Right lobe of liver (tissue), 6 donors: ENCODE data around the gene TBC1D5. TPM values are rescaled to one million over a fixed set of nuclear protein-coding genes. Genes with fewer than 3 reads are reported as not detected.

Experiments
- ATAC-seq, 4 donors: fragments of 200-7000 bp; cut with Tn5 transposase; one replicate each; pipeline ENCODE4 v1.9.1; 2020; ENCODE audit warnings: mild to moderate bottlenecking in 4 of 4, moderate library complexity in 4 of 4
- DNase-seq, 3 donors: peaks; one replicate each; pipeline ENCODE4 v3.0.0-alpha.2; 2020
- H3K27ac ChIP-seq, 3 donors: fragments of 200-600 bp; one replicate each; pipeline ENCODE4 v1.8.0; 2022
- H3K27me3 ChIP-seq, 2 donors: fragments of 200-600 bp; one replicate each; pipeline ENCODE4 v1.8.0; 2022
- H3K36me3 ChIP-seq, 4 donors: fragments of 200-600 bp; sonication (generic) in 1 of 4; one replicate each; pipeline versions ENCODE4 v1.5.1 to v1.8.0; 2017 to 2022; ENCODE audit warnings: control low read depth in 1 of 4
- H3K4me1 ChIP-seq, 4 donors: fragments of 200-600 bp; sonication (generic) in 1 of 4; one replicate each; pipeline versions ENCODE4 v1.5.1 to v1.8.0; 2017 to 2022; ENCODE audit warnings: control low read depth in 1 of 4
- H3K4me3 ChIP-seq, 3 donors: fragments of 200-600 bp; one replicate each; pipeline ENCODE4 v1.8.0; 2022
- H3K9me3 ChIP-seq, 4 donors: fragments of 200-600 bp; sonication (generic) in 1 of 4; one replicate each; pipeline versions ENCODE4 v1.5.1 to v1.8.0; 2017 to 2022; ENCODE audit warnings: control low read depth in 1 of 4
- POLR2A ChIP-seq: fragments of 450-650 bp; IDR thresholded peaks from one replicate; pipeline ENCODE4 v1.6.1; 2017; ENCODE audit warnings: antibody characterized with exemption, mild to moderate bottlenecking
- WGBS: methylation state at CpG from one replicate; pipeline ENCODE4 v1.1.6; 2018; ENCODE audit warnings: low coverage, low lambda C conversion rate; ENCODE audit not compliant: insufficient coverage; ENCODE audit errors: missing lambda C conversion rate; 5-methylcytosine and 5-hydroxymethylcytosine counted together
- intact Hi-C, 2 donors: fragments of 100-400 bp; cut with DNase I; formaldehyde crosslinking; loops; one replicate each; pipeline versions ENCODE4 v1.11.2 to v1.14.1; 2022
- total RNA-seq, 6 experiments: library from RNA; depleted of rRNA in 2 of 6; stranded (reverse); fragments of >200 nt in 2 of 6; fragmentation: NEBNext Ultra II Directional in 3 of 6; extraction: Animal tissue kit (Norgen Biotek cat#: 25700) in 3 of 6; gene quantifications; one replicate each; pipeline versions ENCODE4 v1.1.0 to v1.2.4, GENCODE V29; 2016 to 2023
- TF ChIP-seq, protein P1 (sequence below), 4 donors: fragments of 200-600 bp in 3 of 4; fragments of 450-650 bp in 1 of 4; IDR thresholded peaks; one replicate each; pipeline versions ENCODE4 v1.5.1 to v1.8.0; 2016 to 2022; ENCODE audit warnings: antibody characterized with exemption in 4 of 4, mild to moderate bottlenecking in 2 of 4
- donor health status: DM: no; HTN: yes; CAD: no.
- donor health status: DM: no; HTN: no; CAD: no.
- donor health status: DM: no; HTN: no; CAD: no.
- donor health status: DM: no; HTN: yes; CAD: no.
- donor health status: DM: no; HTN: yes; CAD: no.

Gene TBC1D5
- total RNA-seq, 6 experiments from 2014 or later = 21.5 to 33.4 (median 27.7) TPM

DNA sequence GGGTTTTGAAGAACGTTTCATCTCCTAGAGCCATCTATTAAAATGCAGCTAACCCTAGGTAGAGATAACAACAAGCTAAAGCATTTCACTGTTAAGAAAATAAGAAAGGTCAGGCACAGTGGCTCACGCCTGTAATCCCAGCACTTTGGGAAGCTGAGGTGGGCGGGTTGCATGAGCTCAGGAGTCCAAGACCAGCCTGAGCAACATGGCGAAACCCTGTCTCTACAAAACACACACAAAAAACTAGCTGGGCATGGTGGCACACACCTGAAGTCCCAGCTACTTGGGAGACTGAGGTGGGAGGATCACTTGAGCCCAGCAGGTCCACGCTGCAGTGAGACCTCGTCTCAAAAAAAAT is 5.4 kb upstream of the TBC1D5 start:
- 74% methylated on average over 6 of the region's 6 CpGs for WGBS
- no peaks in the 10 kb centered on the region for H3K9me3 ChIP-seq
- H3K27ac ChIP-seq = no peak overlapping the region
- DNase-seq (no peak), ATAC-seq (no peak)
- no peak overlapping the region for H3K4me3 ChIP-seq
- H3K27me3 ChIP-seq = no peaks in the 10 kb centered on the region
- H3K36me3 ChIP-seq = no peaks in the 10 kb centered on the region
- H3K4me1 ChIP-seq = peaks cover 0 to 26% (median 10%) of the 10 kb centered on the region in 4 donors
- intact Hi-C loops = no loop called here
- TF ChIP-seq POLR2A = no peak
- TF ChIP-seq, protein P1, sequence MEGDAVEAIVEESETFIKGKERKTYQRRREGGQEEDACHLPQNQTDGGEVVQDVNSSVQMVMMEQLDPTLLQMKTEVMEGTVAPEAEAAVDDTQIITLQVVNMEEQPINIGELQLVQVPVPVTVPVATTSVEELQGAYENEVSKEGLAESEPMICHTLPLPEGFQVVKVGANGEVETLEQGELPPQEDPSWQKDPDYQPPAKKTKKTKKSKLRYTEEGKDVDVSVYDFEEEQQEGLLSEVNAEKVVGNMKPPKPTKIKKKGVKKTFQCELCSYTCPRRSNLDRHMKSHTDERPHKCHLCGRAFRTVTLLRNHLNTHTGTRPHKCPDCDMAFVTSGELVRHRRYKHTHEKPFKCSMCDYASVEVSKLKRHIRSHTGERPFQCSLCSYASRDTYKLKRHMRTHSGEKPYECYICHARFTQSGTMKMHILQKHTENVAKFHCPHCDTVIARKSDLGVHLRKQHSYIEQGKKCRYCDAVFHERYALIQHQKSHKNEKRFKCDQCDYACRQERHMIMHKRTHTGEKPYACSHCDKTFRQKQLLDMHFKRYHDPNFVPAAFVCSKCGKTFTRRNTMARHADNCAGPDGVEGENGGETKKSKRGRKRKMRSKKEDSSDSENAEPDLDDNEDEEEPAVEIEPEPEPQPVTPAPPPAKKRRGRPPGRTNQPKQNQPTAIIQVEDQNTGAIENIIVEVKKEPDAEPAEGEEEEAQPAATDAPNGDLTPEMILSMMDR (IDR thresholded peaks at IDR 0.05) = no peak

DNA sequence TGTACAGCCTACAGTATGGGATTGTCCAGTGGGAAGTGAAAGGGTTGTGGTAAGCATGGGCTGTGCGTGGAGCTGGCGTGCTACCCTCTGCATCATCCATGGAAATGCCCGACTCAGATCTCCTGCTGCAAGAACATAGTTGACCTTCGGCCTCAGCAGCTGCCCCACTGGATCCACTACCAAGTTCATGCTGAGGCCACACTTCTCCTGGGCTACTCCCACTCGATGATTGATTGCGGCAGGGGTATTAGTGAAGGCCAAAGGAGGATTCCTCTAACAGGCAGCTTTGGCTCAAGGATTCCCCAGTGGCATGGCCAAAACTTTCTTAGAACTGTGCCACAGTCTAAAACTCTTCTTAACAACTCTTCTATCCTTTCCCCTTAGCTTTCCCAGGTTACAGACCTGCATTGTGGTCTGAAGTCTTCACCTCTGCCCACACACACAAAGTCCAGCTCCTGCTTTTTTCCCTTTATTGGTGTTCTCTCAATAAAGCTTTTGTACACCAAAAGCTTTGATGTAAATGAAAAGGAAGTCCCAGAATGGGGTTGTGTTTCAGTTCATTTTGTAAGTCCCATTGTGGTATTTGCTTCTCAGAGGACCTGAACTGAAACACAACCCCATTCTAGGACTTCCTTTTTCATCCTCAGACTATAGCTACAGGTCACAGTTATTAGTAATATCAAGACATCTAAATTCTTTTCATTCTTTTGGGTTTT is 4.9 kb upstream of the TBC1D5 start:
- no peak for TF ChIP-seq POLR2A
- TF ChIP-seq, protein P1 (IDR thresholded peaks at IDR 0.05) = no peak
- Histone ChIP-seq H3K4me1 (peaks cover 0 to 21% (median 10%) of the 10 kb centered on the region in 4 donors), H3K27me3 (no peaks in the 10 kb centered on the region), H3K27ac (no peak overlapping the region), H3K36me3 (no peaks in the 10 kb centered on the region), H3K4me3 (no peak overlapping the region), H3K9me3 (no peaks in the 10 kb centered on the region)
- ATAC-seq (peak in 1 of 4 donors; percentile 33), DNase-seq (peak in 1 of 3 donors; percentile 67)
- intact Hi-C loops = no loop called here
- 57% methylated on average over 2 of the region's 6 CpGs for WGBS

DNA sequence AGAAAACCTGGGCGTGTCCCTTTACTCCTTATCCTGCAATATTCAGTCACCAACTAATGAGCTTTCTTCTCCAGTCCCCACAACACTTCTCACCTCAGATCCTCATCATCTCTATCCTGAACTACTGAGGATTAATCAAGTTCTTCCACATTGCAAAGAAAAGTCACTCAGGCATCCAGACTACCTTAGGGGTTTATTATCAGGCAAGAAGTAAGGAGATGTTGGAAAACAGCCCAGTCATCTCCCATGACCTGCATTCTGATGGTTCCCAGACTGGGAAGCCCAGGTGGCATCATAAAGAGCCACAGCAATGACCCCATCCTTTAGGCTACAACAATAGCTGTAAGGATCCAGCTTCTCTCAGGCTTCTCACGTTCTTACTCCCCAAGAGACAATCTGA is 3.5 kb upstream of the TBC1D5 start:
- H3K27me3 ChIP-seq = no peaks in the 10 kb centered on the region
- no peaks in the 10 kb centered on the region for H3K9me3 ChIP-seq
- ATAC-seq = no peak
- H3K4me1 ChIP-seq = peaks cover 0 to 27% (median 12%) of the 10 kb centered on the region in 4 donors
- intact Hi-C loops = no loop called here
- H3K4me3 ChIP-seq = no peak overlapping the region
- no peaks in the 10 kb centered on the region for H3K36me3 ChIP-seq
- DNase-seq = no peak
- no peak for TF ChIP-seq POLR2A
- TF ChIP-seq, protein P1 (IDR thresholded peaks at IDR 0.05) = no peak
- no peak overlapping the region for H3K27ac ChIP-seq
- 79% methylated on average over 2 of the region's 2 CpGs for WGBS

DNA sequence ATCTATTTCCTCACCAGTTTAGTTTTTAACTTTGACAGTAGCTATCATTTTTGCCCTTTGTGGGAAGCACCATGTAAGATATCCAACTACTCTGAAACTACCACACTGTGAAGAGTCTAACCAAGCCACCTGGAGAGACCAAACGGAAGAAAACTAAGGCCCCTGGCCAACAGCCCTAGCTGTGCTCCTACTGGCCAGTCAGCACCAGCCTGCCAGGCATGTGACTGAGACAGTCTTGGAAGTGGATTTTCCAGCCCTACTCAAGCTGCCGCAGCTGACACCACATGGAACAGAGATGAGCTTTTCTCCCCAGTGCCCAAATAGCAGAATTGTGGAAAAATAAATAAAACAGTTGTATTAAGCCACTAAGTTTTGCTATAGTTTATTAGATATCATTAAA is 2.9 kb upstream of the TBC1D5 start:
- H3K4me3 ChIP-seq = no peak overlapping the region
- no peaks in the 10 kb centered on the region for H3K36me3 ChIP-seq
- intact Hi-C loops = no loop called here
- ATAC-seq = no peak
- WGBS = 55% methylated on average over 2 of the region's 2 CpGs
- no peak for TF ChIP-seq POLR2A
- TF ChIP-seq, protein P1 (IDR thresholded peaks at IDR 0.05) = no peak
- no peak for DNase-seq
- H3K27me3 ChIP-seq = no peaks in the 10 kb centered on the region
- peaks cover 0 to 33% (median 13%) of the 10 kb centered on the region in 4 donors for H3K4me1 ChIP-seq
- H3K27ac ChIP-seq = no peak overlapping the region
- no peaks in the 10 kb centered on the region for H3K9me3 ChIP-seq
